Thyroid gland (tissue), 4 donors: ENCODE measurements around the gene GSTA3. TPM values are rescaled to one million over a fixed set of nuclear protein-coding genes. Genes with fewer than 3 reads are reported as not detected.

ENCODE experiments used
- DNase-seq, 2 donors: peaks; one replicate each; pipeline ENCODE4 v3.0.0-alpha.2; 2019
- H3K27ac ChIP-seq, 3 donors: fragments of 200-600 bp; sonication (generic); 1 replicate in 2 of 3; 2 replicates in 1 of 3; pipeline ENCODE4 v1.5.1; 2016 to 2019; ENCODE audit warnings: mild to moderate bottlenecking in 1 of 3, moderate library complexity in 1 of 3
- H3K27me3 ChIP-seq: fragments of 200-600 bp; sonication (generic); one replicate; pipeline ENCODE4 v1.5.1; 2019
- H3K36me3 ChIP-seq, 2 donors: fragments of 200-600 bp; sonication (generic); one replicate each; pipeline ENCODE4 v1.5.1; 2016 to 2019
- H3K4me1 ChIP-seq, 2 donors: fragments of 200-600 bp; sonication (generic); one replicate each; pipeline ENCODE4 v1.5.1; 2017 to 2019
- H3K4me3 ChIP-seq, 3 donors: fragments of 200-600 bp; sonication (generic); replicated peaks in 1 of 3; 1 replicate in 2 of 3; 2 replicates in 1 of 3; pipeline ENCODE4 v1.5.1; 2016; ENCODE audit warnings: mild to moderate bottlenecking in 1 of 3
- H3K9me3 ChIP-seq: fragments of 200-600 bp; sonication (generic); one replicate; pipeline ENCODE4 v1.5.1; 2017
- CTCF ChIP-seq, 6 experiments: fragments of 200-600 bp in 3 of 6; fragments of 450-650 bp in 3 of 6; sonication (generic) in 3 of 6; IDR thresholded peaks; one replicate each; pipeline ENCODE4 v1.5.1; 2016 to 2019; ENCODE audit warnings: antibody characterized with exemption in 6 of 6, mild to moderate bottlenecking in 2 of 6, inconsistent platforms in 1 of 6, moderate library complexity in 1 of 6
- POLR2A ChIP-seq, 2 donors: fragments of 450-650 bp; IDR thresholded peaks; one replicate each; pipeline ENCODE4 v1.6.1; 2017; ENCODE audit warnings: antibody characterized with exemption in 2 of 2, mild to moderate bottlenecking in 2 of 2, moderate library complexity in 1 of 2
- WGBS, 2 donors: methylation state at CpG; one replicate each; pipeline ENCODE4 v1.1.5; 2017; 5-methylcytosine and 5-hydroxymethylcytosine counted together
- intact Hi-C: fragments of 100-400 bp; cut with DNase I; formaldehyde crosslinking; loops from one replicate; pipeline ENCODE4 v1.15.1; 2023
- total RNA-seq, 4 donors: library from RNA; depleted of rRNA; stranded (reverse); fragments of >200 nt; gene quantifications; one replicate each; pipeline ENCODE4 v1.2.3, GENCODE V29; 2016

GSTA3 gene
- not detected for total RNA-seq

- no peaks in the 10 kb centered on the region for H3K27me3 ChIP-seq
- TF ChIP-seq CTCF (IDR thresholded peaks at IDR 0.05) = no peak
- TF ChIP-seq POLR2A (IDR thresholded peaks at IDR 0.05) = no peak
- WGBS, 2 donors = 85 to 91% methylated on average over 2 of the region's 2 CpGs
- intact Hi-C loops = no loop called here
- H3K4me1 ChIP-seq = no peaks in the 10 kb centered on the region
- H3K36me3 ChIP-seq = no peaks in the 10 kb centered on the region
- H3K4me3 ChIP-seq = no peak within 1 kb of the TSS
- H3K9me3 ChIP-seq = no peaks in the 10 kb centered on the region
- DNase-seq = no peak
- no peak within 1 kb of the TSS for H3K27ac ChIP-seq
These were observed at the start of gene GSTA3 for GRCh38 chr6:52909531-52909930. GSTA3 (minus strand) TSS chr6:52909698; CDS start chr6:52905834, 3,864 bp downstream.

- no peaks in the 10 kb centered on the region for H3K9me3 ChIP-seq
- H3K4me1 ChIP-seq = peaks cover 0 to 18% of the 10 kb centered on the region in 2 donors
- no peak overlapping the region for H3K4me3 ChIP-seq
- no peaks in the 10 kb centered on the region for H3K36me3 ChIP-seq
- TF ChIP-seq CTCF (IDR thresholded peaks at IDR 0.05) (no peak), POLR2A (IDR thresholded peaks at IDR 0.05) (no peak)
- intact Hi-C loops = no loop called here
- no peak overlapping the region for H3K27ac ChIP-seq
- H3K27me3 ChIP-seq = no peaks in the 10 kb centered on the region
- DNase-seq = no peak
- 66 to 80% methylated on average over 8 of the region's 8 CpGs for WGBS, 2 donors
These were observed 49.2 kb upstream of the GSTA3 start for GRCh38 chr6:52958546-52959255.

- intact Hi-C loops = no loop called here
These were observed 46.4 kb upstream of the GSTA3 start for GRCh38 chr6:52955871-52956270.

GRCh38 chr6:52953911-52954839, 44.7 kb upstream of the GSTA3 start:
- 65 to 75% methylated on average over 6 of the region's 6 CpGs for WGBS, 2 donors
- no peaks in the 10 kb centered on the region for H3K36me3 ChIP-seq
- TF ChIP-seq POLR2A (IDR thresholded peaks at IDR 0.05) (no peak), CTCF (IDR thresholded peaks at IDR 0.05) (no peak)
- H3K4me1 ChIP-seq = peaks cover 0 to 13% of the 10 kb centered on the region in 2 donors
- no peaks in the 10 kb centered on the region for H3K9me3 ChIP-seq
- peak; percentile 33 to 34 for DNase-seq
- intact Hi-C loops = no loop called here
- H3K4me3 ChIP-seq = no peak overlapping the region
- H3K27me3 ChIP-seq = no peaks in the 10 kb centered on the region
- H3K27ac ChIP-seq = no peak overlapping the region

More at GRCh38 chr6:52955871-52956270, 46.4 kb upstream of the GSTA3 start:
- Histone ChIP-seq H3K9me3 (no peaks in the 10 kb centered on the region), H3K27me3 (no peaks in the 10 kb centered on the region), H3K36me3 (no peaks in the 10 kb centered on the region), H3K4me1 (peaks cover 0 to 18% of the 10 kb centered on the region in 2 donors), H3K4me3 (no peak overlapping the region), H3K27ac (no peak overlapping the region)
- no peak for TF ChIP-seq CTCF (IDR thresholded peaks at IDR 0.05)
- no peak for TF ChIP-seq POLR2A (IDR thresholded peaks at IDR 0.05)
- no peak for DNase-seq
- WGBS, 2 donors = 81 to 95% methylated on average over 7 of the region's 7 CpGs
